Gastroesophageal sphincter (tissue), 4 donors: ENCODE measurements around the gene MINDY4. TPM values are rescaled to one million over a fixed set of nuclear protein-coding genes. Genes with fewer than 3 reads are reported as not detected.

Experiments
- ATAC-seq: fragments of 150-250 bp; one replicate; pipeline ENCODE4 v1.9.1; 2016; ENCODE audit warnings: mild to moderate bottlenecking, moderate library complexity
- H3K27ac ChIP-seq, 4 donors: fragments of 200-600 bp; sonication (generic) in 3 of 4; 1 replicate in 3 of 4; 2 replicates in 1 of 4; pipeline ENCODE4 v1.5.1; 2016 to 2019
- H3K27me3 ChIP-seq: fragments of 200-600 bp; sonication (generic); one replicate; pipeline ENCODE4 v1.5.1; 2019
- H3K36me3 ChIP-seq, 2 donors: fragments of 200-600 bp; sonication (generic); one replicate each; pipeline ENCODE4 v1.5.1; 2019; ENCODE audit warnings: control low read depth in 1 of 2
- H3K4me1 ChIP-seq, 3 donors: fragments of 200-600 bp; sonication (generic); 1 replicate in 2 of 3; 2 replicates in 1 of 3; pipeline ENCODE4 v1.5.1; 2016 to 2019; ENCODE audit warnings: control low read depth in 2 of 3
- H3K4me3 ChIP-seq, 2 donors: fragments of 200-600 bp; sonication (generic); one replicate each; pipeline ENCODE4 v1.5.1; 2019; ENCODE audit warnings: mild to moderate bottlenecking in 1 of 2, moderate library complexity in 1 of 2
- H3K9me3 ChIP-seq, 3 donors: fragments of 200-600 bp; sonication (generic); one replicate each; pipeline ENCODE4 v1.5.1; 2017 to 2019; ENCODE audit warnings: control low read depth in 2 of 3
- EP300 ChIP-seq: sonication (generic); formaldehyde crosslinking; IDR thresholded peaks from one replicate; pipeline ENCODE4 v1.6.1; 2017; ENCODE audit warnings: antibody characterized with exemption, mild to moderate bottlenecking
- POLR2A ChIP-seq, 2 donors: fragments of 450-650 bp; IDR thresholded peaks; one replicate each; pipeline ENCODE4 v1.6.1; 2017; ENCODE audit warnings: antibody characterized with exemption in 2 of 2, mild to moderate bottlenecking in 2 of 2, moderate library complexity in 1 of 2
- POLR2AphosphoS5 ChIP-seq: sonication (generic); formaldehyde crosslinking; IDR thresholded peaks from one replicate; pipeline ENCODE4 v1.6.1; 2017; ENCODE audit warnings: antibody characterized with exemption
- WGBS, 2 donors: methylation state at CpG; one replicate each; pipeline ENCODE4 v1.1.5; 2018; ENCODE audit warnings: low coverage in 1 of 2; 5-methylcytosine and 5-hydroxymethylcytosine counted together
- total RNA-seq, 4 donors: library from RNA; depleted of rRNA; stranded (reverse); fragments of >200 nt; gene quantifications; one replicate each; pipeline ENCODE4 v1.1.0, GENCODE V29; 2016
- TF ChIP-seq, protein P1 (sequence below), 4 experiments: fragments of 200-600 bp in 2 of 4; fragments of 450-650 bp in 2 of 4; sonication (generic) in 1 of 4; IDR thresholded peaks; one replicate each; pipeline ENCODE4 v1.5.1; 2017 to 2019; ENCODE audit warnings: antibody characterized with exemption in 4 of 4, mild to moderate bottlenecking in 2 of 4, moderate library complexity in 2 of 4

Gene MINDY4
- total RNA-seq, 4 donors from 2014 or later = 5.6 to 31.8 (median 20.4) TPM

DNA sequence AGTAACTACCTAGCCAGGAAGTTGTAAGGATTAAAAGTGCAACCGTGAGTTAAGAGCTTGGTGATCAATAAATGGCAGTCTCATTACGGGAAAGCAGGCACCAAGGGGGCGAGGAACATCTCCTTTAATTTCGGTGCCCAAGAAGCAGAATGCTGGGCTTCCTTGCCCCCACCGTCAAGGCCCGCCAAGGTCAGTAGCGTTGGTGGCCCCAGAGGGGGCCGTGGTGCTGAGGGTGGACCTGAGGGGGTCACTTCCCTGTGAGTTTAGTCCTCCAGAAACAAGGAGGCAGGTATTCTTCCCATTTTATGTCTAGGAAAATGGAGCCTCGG lies 408 bp upstream of the MINDY4 start:
- H3K4me1 ChIP-seq = peaks cover 0 to 69% (median 4%) of the 10 kb centered on the region in 3 donors
- ATAC-seq = no peak
- H3K9me3 ChIP-seq = no peaks in the 10 kb centered on the region
- WGBS, 2 donors = 30 to 57% methylated on average over 4 to 7 of the region's 9 CpGs
- H3K36me3 ChIP-seq = no peaks in the 10 kb centered on the region
- TF ChIP-seq POLR2AphosphoS5 (no peak), EP300 (no peak), POLR2A (IDR thresholded peaks at IDR 0.05) (no peak)
- TF ChIP-seq, protein P1, sequence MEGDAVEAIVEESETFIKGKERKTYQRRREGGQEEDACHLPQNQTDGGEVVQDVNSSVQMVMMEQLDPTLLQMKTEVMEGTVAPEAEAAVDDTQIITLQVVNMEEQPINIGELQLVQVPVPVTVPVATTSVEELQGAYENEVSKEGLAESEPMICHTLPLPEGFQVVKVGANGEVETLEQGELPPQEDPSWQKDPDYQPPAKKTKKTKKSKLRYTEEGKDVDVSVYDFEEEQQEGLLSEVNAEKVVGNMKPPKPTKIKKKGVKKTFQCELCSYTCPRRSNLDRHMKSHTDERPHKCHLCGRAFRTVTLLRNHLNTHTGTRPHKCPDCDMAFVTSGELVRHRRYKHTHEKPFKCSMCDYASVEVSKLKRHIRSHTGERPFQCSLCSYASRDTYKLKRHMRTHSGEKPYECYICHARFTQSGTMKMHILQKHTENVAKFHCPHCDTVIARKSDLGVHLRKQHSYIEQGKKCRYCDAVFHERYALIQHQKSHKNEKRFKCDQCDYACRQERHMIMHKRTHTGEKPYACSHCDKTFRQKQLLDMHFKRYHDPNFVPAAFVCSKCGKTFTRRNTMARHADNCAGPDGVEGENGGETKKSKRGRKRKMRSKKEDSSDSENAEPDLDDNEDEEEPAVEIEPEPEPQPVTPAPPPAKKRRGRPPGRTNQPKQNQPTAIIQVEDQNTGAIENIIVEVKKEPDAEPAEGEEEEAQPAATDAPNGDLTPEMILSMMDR (IDR thresholded peaks at IDR 0.05) = no peak
- H3K27ac ChIP-seq = peak overlapping the region; percentile 64 to 91 (median 85)
- H3K27me3 ChIP-seq = no peaks in the 10 kb centered on the region
- H3K4me3 ChIP-seq = peak overlapping the region; percentile 66

- no peak for ATAC-seq
- no peak for TF ChIP-seq EP300
- TF ChIP-seq, protein P1 (IDR thresholded peaks at IDR 0.05) = no peak
- no peak for TF ChIP-seq POLR2AphosphoS5
- no peak for TF ChIP-seq POLR2A (IDR thresholded peaks at IDR 0.05)
- H3K27me3 ChIP-seq = no peaks in the 10 kb centered on the region
- 0 to 6% methylated on average over 3 to 10 of the region's 15 CpGs for WGBS, 2 donors
- no peaks in the 10 kb centered on the region for H3K9me3 ChIP-seq
- H3K27ac ChIP-seq = peak overlapping the region; percentile 64 to 91 (median 85)
- H3K4me1 ChIP-seq = peaks cover 0 to 67% (median 4%) of the 10 kb centered on the region in 3 donors
- H3K36me3 ChIP-seq = no peaks in the 10 kb centered on the region
- peak overlapping the region; percentile 66 for H3K4me3 ChIP-seq
These were observed 736 bp downstream of the MINDY4 start for GRCh38 chr7:30771880-30772425.

- Histone ChIP-seq H3K4me3 (no peak overlapping the region), H3K27me3 (no peaks in the 10 kb centered on the region), H3K9me3 (no peaks in the 10 kb centered on the region), H3K27ac (peak overlapping the region in 2 of 4 donors; percentile 5 to 87), H3K36me3 (no peaks in the 10 kb centered on the region), H3K4me1 (peaks cover 0 to 67% (median 8%) of the 10 kb centered on the region in 3 donors)
- TF ChIP-seq POLR2AphosphoS5 (no peak), EP300 (no peak), POLR2A (IDR thresholded peaks at IDR 0.05) (no peak)
- TF ChIP-seq, protein P1 (IDR thresholded peaks at IDR 0.05) = no peak
- no peak for ATAC-seq
- 100% methylated on average over 1 of the region's 6 CpGs; no CpG with 5 or more reads in 1 of the 2 donors for WGBS, 2 donors
These were observed 1.8 kb downstream of the MINDY4 start for GRCh38 chr7:30772984-30773383.

GRCh38 chr7:30775992-30776391 lies 4.8 kb downstream of the MINDY4 start:
- H3K27me3 ChIP-seq = no peaks in the 10 kb centered on the region
- H3K27ac ChIP-seq = peak overlapping the region in 2 of 4 donors; percentile 82 to 84
- peaks cover 0 to 8% of the 10 kb centered on the region in 2 donors for H3K36me3 ChIP-seq
- TF ChIP-seq POLR2AphosphoS5 = no peak
- TF ChIP-seq POLR2A (IDR thresholded peaks at IDR 0.05) = no peak
- TF ChIP-seq, protein P1 (IDR thresholded peaks at IDR 0.05) = no peak
- TF ChIP-seq EP300 = no peak
- no peak overlapping the region for H3K4me3 ChIP-seq
- ATAC-seq = no peak
- H3K9me3 ChIP-seq = no peaks in the 10 kb centered on the region
- H3K4me1 ChIP-seq = peaks cover 7 to 74% (median 11%) of the 10 kb centered on the region in 3 donors

DNA sequence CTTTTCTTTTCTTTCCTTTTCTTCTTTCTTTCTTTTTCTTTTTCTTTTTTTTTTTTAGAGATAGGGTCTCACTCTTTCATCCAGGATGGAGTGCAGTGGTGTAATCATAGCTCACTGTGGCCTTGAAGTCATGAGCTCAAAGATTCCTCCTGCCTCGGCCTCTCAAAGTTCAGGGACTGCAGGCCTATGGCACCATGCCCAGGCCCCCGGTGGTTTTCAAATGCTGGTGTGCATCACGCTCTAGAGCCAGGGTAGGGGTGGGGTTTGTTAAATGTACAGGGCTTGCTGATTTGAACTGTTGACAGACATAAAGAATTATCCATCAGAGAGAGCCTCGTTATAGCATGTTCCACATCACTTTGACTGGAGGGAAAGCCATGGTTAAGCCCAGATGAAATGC lies 5.8 kb downstream of the MINDY4 start:
- no peak overlapping the region for H3K4me3 ChIP-seq
- no peaks in the 10 kb centered on the region for H3K9me3 ChIP-seq
- ATAC-seq = no peak
- peaks cover 0 to 11% of the 10 kb centered on the region in 2 donors for H3K36me3 ChIP-seq
- no peaks in the 10 kb centered on the region for H3K27me3 ChIP-seq
- peak overlapping the region in 2 of 4 donors; percentile 82 to 84 for H3K27ac ChIP-seq
- TF ChIP-seq EP300 (no peak), POLR2AphosphoS5 (no peak), POLR2A (IDR thresholded peaks at IDR 0.05) (no peak)
- TF ChIP-seq, protein P1 (IDR thresholded peaks at IDR 0.05) = no peak
- WGBS, 2 donors = 47 to 56% methylated on average over 3 of the region's 4 CpGs
- peaks cover 7 to 77% (median 12%) of the 10 kb centered on the region in 3 donors for H3K4me1 ChIP-seq
